HG03378 (cell line): ENCODE data around the gene SIPA1L3.
"Not testable (repeated sequence)": the region's sequence is repeated elsewhere in the genome, so short reads cannot be mapped to it uniquely, and the experiment has no call there.

Experiments used
- ATAC-seq: cut with Tn5 transposase; IDR thresholded peaks from one replicate; pipeline ENCODE4 v1.9.1; 2021; ENCODE audit warnings: mild to moderate bottlenecking, moderate library complexity; ENCODE audit not compliant: unreplicated experiment

Gene SIPA1L3

GRCh38 chr19:38223617-38224013 lies 316.6 kb downstream of the SIPA1L3 start:
- ATAC-seq: no peak

- ATAC-seq: peak; percentile 31
These were observed 317.2 kb downstream of the SIPA1L3 start, which contains the start of gene DPF1 for GRCh38 chr19:38224014-38224862. Gene DPF1, minus strand, starts transcription at chr19:38224222. Its CDS starts 80 bp downstream, at chr19:38224142.

- ATAC-seq: not testable (repeated sequence)
These were observed 317.8 kb downstream of the SIPA1L3 start for GRCh38 chr19:38224863-38225218.

- no peak for ATAC-seq
These were observed 320.4 kb downstream of the SIPA1L3 start for GRCh38 chr19:38227287-38228004.

- ATAC-seq: no peak
These were observed 321.0 kb downstream of the SIPA1L3 start for GRCh38 chr19:38228005-38228377.

- ATAC-seq: no peak
These were observed 321.8 kb downstream of the SIPA1L3 start for GRCh38 chr19:38228491-38229439.

- ATAC-seq: no peak
These were observed 322.6 kb downstream of the SIPA1L3 start for GRCh38 chr19:38229585-38230073.

- not testable (repeated sequence) for ATAC-seq
These were observed 323.6 kb downstream of the SIPA1L3 start for GRCh38 chr19:38230506-38231133.

GRCh38 chr19:38231918-38232317 lies 324.9 kb downstream of the SIPA1L3 start:
- no peak for ATAC-seq

- ATAC-seq: no peak
These were observed 326.8 kb downstream of the SIPA1L3 start for GRCh38 chr19:38233740-38234251.

- no peak for ATAC-seq
These were observed 327.6 kb downstream of the SIPA1L3 start for GRCh38 chr19:38234615-38235014.

GRCh38 chr19:38239816-38240215 lies 332.8 kb downstream of the SIPA1L3 start:
- no peak for ATAC-seq

- no peak for ATAC-seq
These were observed 336.3 kb downstream of the SIPA1L3 start for GRCh38 chr19:38243279-38243673.

GRCh38 chr19:38245826-38246498 lies 339.0 kb downstream of the SIPA1L3 start:
- ATAC-seq: no peak

- no peak for ATAC-seq
These were observed 340.1 kb downstream of the SIPA1L3 start for GRCh38 chr19:38247126-38247525.

GRCh38 chr19:38247734-38248268 lies 340.8 kb downstream of the SIPA1L3 start:
- no peak for ATAC-seq

GRCh38 chr19:38248421-38248820 lies 341.4 kb downstream of the SIPA1L3 start:
- no peak for ATAC-seq

- ATAC-seq: no peak
These were observed 343.4 kb downstream of the SIPA1L3 start for GRCh38 chr19:38250428-38250820.

- ATAC-seq: no peak
These were observed 344.0 kb downstream of the SIPA1L3 start for GRCh38 chr19:38250821-38251563.
